Inflammatory macrophage treated with lipopolysaccharide for 4 hours (primary cell): ENCODE results near the gene XCL1.
"Not testable (repeated sequence)": the region's sequence is repeated elsewhere in the genome, so short reads cannot be mapped to it uniquely, and the experiment has no call there.

Source experiments
- DNase-seq: peaks from one replicate; pipeline ENCODE4 v3.0.0-alpha.2; 2020

XCL1 gene

GRCh38 chr1:168568346-168568745 is 8.1 kb upstream of the XCL1 start:
- DNase-seq = no peak

GRCh38 chr1:168570652-168571051 is 5.8 kb upstream of the XCL1 start:
- DNase-seq = no peak

GRCh38 chr1:168572633-168573032 is 3.8 kb upstream of the XCL1 start:
- DNase-seq = no peak

- peak; percentile 43 for DNase-seq
Observed at GRCh38 chr1:168574234-168574633, 2.2 kb upstream of the XCL1 start.

GRCh38 chr1:168578531-168579185 is 2.3 kb downstream of the XCL1 start:
- DNase-seq = not testable (repeated sequence)

GRCh38 chr1:168580290-168580689 is 3.9 kb downstream of the XCL1 start:
- not testable (repeated sequence) for DNase-seq

GRCh38 chr1:168580991-168581390 is 4.6 kb downstream of the XCL1 start:
- not testable (repeated sequence) for DNase-seq

- no peak for DNase-seq
Observed at GRCh38 chr1:168581817-168582572, 5.6 kb downstream of the XCL1 start.

- no peak for DNase-seq
Observed at GRCh38 chr1:168582688-168583336, 6.4 kb downstream of the XCL1 start.

GRCh38 chr1:168583571-168583970 is 7.2 kb downstream of the XCL1 start:
- DNase-seq = no peak

- no peak for DNase-seq
Observed at GRCh38 chr1:168585191-168585590, 8.8 kb downstream of the XCL1 start.

- no peak for DNase-seq
Observed at GRCh38 chr1:168585937-168586336, 9.5 kb downstream of the XCL1 start.

- no peak for DNase-seq
Observed at GRCh38 chr1:168589167-168589566, 12.8 kb downstream of the XCL1 start.

GRCh38 chr1:168591066-168591465 is 14.7 kb downstream of the XCL1 start:
- DNase-seq = no peak

- DNase-seq = no peak
Observed at GRCh38 chr1:168591641-168592250, 15.3 kb downstream of the XCL1 start.

- DNase-seq = not testable (repeated sequence)
Observed at GRCh38 chr1:168595403-168595802, 19.0 kb downstream of the XCL1 start.

GRCh38 chr1:168598125-168598524 is 21.7 kb downstream of the XCL1 start:
- no peak for DNase-seq

GRCh38 chr1:168598892-168599291 is 22.5 kb downstream of the XCL1 start:
- DNase-seq = no peak

GRCh38 chr1:168599641-168600040 is 23.2 kb downstream of the XCL1 start:
- DNase-seq = no peak

- no peak for DNase-seq
Observed at GRCh38 chr1:168601051-168601450, 24.6 kb downstream of the XCL1 start.

GRCh38 chr1:168603501-168604110 is 27.2 kb downstream of the XCL1 start:
- peak; percentile 57 for DNase-seq

- no peak for DNase-seq
Observed at GRCh38 chr1:168605443-168605842, 29.0 kb downstream of the XCL1 start.

- no peak for DNase-seq
Observed at GRCh38 chr1:168606096-168606495, 29.7 kb downstream of the XCL1 start.
